GM23248 (cell line): ENCODE measurements around the gene HOXC13. TPM values are rescaled to one million over a fixed set of nuclear protein-coding genes. Genes with fewer than 3 reads are reported as not detected.
A peak's percentile ranks its signal among the peaks of the same experiment; 100 is the strongest.

Source experiments
- DNase-seq: peaks from one replicate; pipeline ENCODE4 v3.0.0-alpha.2; 2015
- H2AFZ ChIP-seq: fragments of 200-600 bp; sonication (generic); 2 replicates; pipeline ENCODE4 v1.6.1; 2016; ENCODE audit warnings: antibody characterized with exemption
- H3F3A ChIP-seq: fragments of 200-600 bp; sonication (generic); 2 replicates; pipeline ENCODE4 v1.6.1; 2016; ENCODE audit warnings: mild to moderate bottlenecking, antibody characterized with exemption, mixed run types; ENCODE audit not compliant: insufficient read depth
- H3K27ac ChIP-seq: fragments of 200-600 bp; sonication (generic); 2 replicates; pipeline ENCODE4 v1.5.1; 2016; ENCODE audit warnings: mild to moderate bottlenecking
- H3K27me3 ChIP-seq: fragments of 200-600 bp; sonication (generic); replicated peaks from 2 replicates; pipeline ENCODE4 v1.6.1; 2016; ENCODE audit warnings: mild to moderate bottlenecking; ENCODE audit not compliant: insufficient read depth
- H3K36me3 ChIP-seq: fragments of 200-600 bp; sonication (generic); 2 replicates; pipeline ENCODE4 v1.6.1; 2016; ENCODE audit warnings: low read depth, mild to moderate bottlenecking
- H3K4me1 ChIP-seq: fragments of 200-600 bp; sonication (generic); 2 replicates; pipeline ENCODE4 v1.6.1; 2016; ENCODE audit warnings: mild to moderate bottlenecking; ENCODE audit not compliant: insufficient read depth
- H3K4me2 ChIP-seq: fragments of 200-600 bp; sonication (generic); one replicate; pipeline ENCODE4 v1.6.1; 2016; ENCODE audit warnings: mild to moderate bottlenecking; ENCODE audit not compliant: unreplicated experiment
- H3K4me3 ChIP-seq: fragments of 200-600 bp; sonication (generic); 2 replicates; pipeline ENCODE4 v1.5.1; 2016; ENCODE audit warnings: mild to moderate bottlenecking
- H3K79me2 ChIP-seq: fragments of 200-600 bp; sonication (generic); 2 replicates; pipeline ENCODE4 v1.6.1; 2016; ENCODE audit warnings: mild to moderate bottlenecking; ENCODE audit not compliant: insufficient read depth
- H3K9ac ChIP-seq: fragments of 200-600 bp; sonication (generic); 2 replicates; pipeline ENCODE4 v1.6.1; 2016; ENCODE audit warnings: mild to moderate bottlenecking
- H3K9me2 ChIP-seq: fragments of 200-600 bp; sonication (generic); 2 replicates; pipeline ENCODE4 v1.6.1; 2016; ENCODE audit warnings: mixed run types, mild to moderate bottlenecking, moderate library complexity; ENCODE audit not compliant: insufficient read depth
- H3K9me3 ChIP-seq: fragments of 200-600 bp; sonication (generic); one replicate; pipeline ENCODE4 v1.6.1; 2017; ENCODE audit warnings: low read depth
- H4K20me1 ChIP-seq: fragments of 200-600 bp; sonication (generic); 2 replicates; pipeline ENCODE4 v1.6.0; 2016; ENCODE audit not compliant: insufficient read depth
- EZH2 ChIP-seq: fragments of 200-600 bp; sonication (generic); IDR thresholded peaks from 2 replicates; pipeline ENCODE4 v1.6.1; 2018; ENCODE audit warnings: antibody characterized with exemption, mild to moderate bottlenecking; ENCODE audit not compliant: insufficient read depth, poor library complexity, severe bottlenecking
- EZH2phosphoT487 ChIP-seq: fragments of 200-600 bp; sonication (generic); IDR thresholded peaks from 2 replicates; pipeline ENCODE4 v1.6.1; 2018; ENCODE audit warnings: antibody characterized with exemption, moderate library complexity, mild to moderate bottlenecking, low read depth; ENCODE audit not compliant: insufficient read depth
- WGBS, 2 experiments: methylation state at CpG; one replicate each; pipeline ENCODE4 v1.1.6; 2015 to 2017; ENCODE audit warnings: low lambda C conversion rate in 2 of 2, low coverage in 1 of 2; ENCODE audit errors: missing lambda C conversion rate in 2 of 2; 5-methylcytosine and 5-hydroxymethylcytosine counted together
- in situ Hi-C: fragments of 300-500 bp; cut with MboI; formaldehyde crosslinking; loops from 2 replicates; pipeline ENCODE4 v1.15.0; 2020
- polyA plus RNA-seq: library from polyadenylated mRNA; unstranded; fragments of >200 nt; fragmentation: Nextera tagmentation; extraction: Ambion mirVana; gene quantifications from 2 replicates; pipeline ENCODE4 v1.2.1, GENCODE V29; 2016
- total RNA-seq: library from RNA; depleted of rRNA; stranded (reverse); fragments of >200 nt; shearing (Covaris generic); gene quantifications from 2 replicates; pipeline ENCODE4 v1.2.3, GENCODE V29; 2014

The HOXC13 gene
- total and polyA plus RNA-seq, 2 experiments from 2014 or later, result not detected

- Histone ChIP-seq H3K27ac (no peak overlapping the region), H3K36me3 (no peaks in the 10 kb centered on the region), H3K9me3 (no peaks in the 10 kb centered on the region), H3K79me2 (no peaks in the 10 kb centered on the region), H4K20me1 (no peaks in the 10 kb centered on the region), H3K4me1 (no peaks in the 10 kb centered on the region), H3K4me2 (no peak overlapping the region), H3K4me3 (no peak overlapping the region), H3F3A (no peaks in the 10 kb centered on the region), H3K27me3 (peaks cover 99% of the 10 kb centered on the region), H2AFZ (no peak overlapping the region), H3K9me2 (no peaks in the 10 kb centered on the region), H3K9ac (no peak overlapping the region)
- TF ChIP-seq EZH2 (no peak), EZH2phosphoT487 (no peak)
- DNase-seq, result no peak
- 16 to 24% methylated on average over 9 of the region's 9 CpGs for whole genome bisulfite sequencing, 2 experiments
- in situ Hi-C loops, result no loop called here
Observed at GRCh38 chr12:53976823-53977595, 38.4 kb downstream of the HOXC13 start.

- Histone ChIP-seq H3K4me3 (no peak overlapping the region), H4K20me1 (no peaks in the 10 kb centered on the region), H3K9me2 (no peaks in the 10 kb centered on the region), H3K9ac (no peak overlapping the region), H3K79me2 (no peaks in the 10 kb centered on the region), H2AFZ (no peak overlapping the region), H3K27me3 (peaks cover 99% of the 10 kb centered on the region), H3K27ac (no peak overlapping the region), H3K4me2 (no peak overlapping the region), H3K4me1 (no peaks in the 10 kb centered on the region), H3F3A (no peaks in the 10 kb centered on the region), H3K36me3 (no peaks in the 10 kb centered on the region), H3K9me3 (no peaks in the 10 kb centered on the region)
- TF ChIP-seq EZH2 (peak; percentile 29), EZH2phosphoT487 (peak; percentile 73; the same call in 1 of the 2 replicates)
- WGBS, 2 experiments, result 9 to 11% methylated on average over 11 of the region's 11 CpGs
- in situ Hi-C loops, result no loop called here
- no peak for DNase-seq
Observed at GRCh38 chr12:53977596-53978445, 39.2 kb downstream of the HOXC13 start.

GRCh38 chr12:53978477-53979356 lies 40.1 kb downstream of the HOXC13 start:
- Histone ChIP-seq H3K4me1 (no peaks in the 10 kb centered on the region), H3K27ac (no peak overlapping the region), H3K9ac (no peak overlapping the region), H3K79me2 (no peaks in the 10 kb centered on the region), H3K9me2 (no peaks in the 10 kb centered on the region), H2AFZ (no peak overlapping the region), H3F3A (no peaks in the 10 kb centered on the region), H4K20me1 (no peaks in the 10 kb centered on the region), H3K4me2 (no peak overlapping the region), H3K4me3 (no peak overlapping the region), H3K27me3 (peaks cover 99% of the 10 kb centered on the region), H3K9me3 (no peaks in the 10 kb centered on the region), H3K36me3 (no peaks in the 10 kb centered on the region)
- in situ Hi-C loops, result no loop called here
- TF ChIP-seq EZH2 (no peak), EZH2phosphoT487 (no peak)
- DNase-seq, result no peak
- 9 to 16% methylated on average over 15 of the region's 15 CpGs for WGBS, 2 experiments

- Histone ChIP-seq H3K79me2 (no peaks in the 10 kb centered on the region), H3K27me3 (peaks cover 93% of the 10 kb centered on the region)
Observed at GRCh38 chr12:53980104-53980801, 41.6 kb downstream of the HOXC13 start.

More at GRCh38 chr12:53980104-53980801, 41.6 kb downstream of the HOXC13 start:
- Histone ChIP-seq H3K27ac (no peak overlapping the region), H2AFZ (no peak overlapping the region), H3K4me2 (no peak overlapping the region), H3K9me3 (no peaks in the 10 kb centered on the region), H4K20me1 (no peaks in the 10 kb centered on the region), H3F3A (no peaks in the 10 kb centered on the region), H3K36me3 (no peaks in the 10 kb centered on the region), H3K4me3 (no peak overlapping the region), H3K4me1 (0 out of 2 replicates have a peak, but pooled peaks cover 2% of the 10 kb centered on the region), H3K9ac (no peak overlapping the region), H3K9me2 (no peaks in the 10 kb centered on the region)
- peak; percentile 72 for TF ChIP-seq EZH2
- no peak for TF ChIP-seq EZH2phosphoT487
- 31 to 38% methylated on average over 7 of the region's 7 CpGs for WGBS, 2 experiments
- DNase-seq, result no peak
- in situ Hi-C loops, result no loop called here
